AML-193 (cell line): ENCODE data around the gene SMYD1.

Experiments
- DNase-seq, 2 experiments: peaks; one replicate each; lab custom pipeline; 2025; lab: John Stamatoyannopoulos, UW

Gene SMYD1

DNA sequence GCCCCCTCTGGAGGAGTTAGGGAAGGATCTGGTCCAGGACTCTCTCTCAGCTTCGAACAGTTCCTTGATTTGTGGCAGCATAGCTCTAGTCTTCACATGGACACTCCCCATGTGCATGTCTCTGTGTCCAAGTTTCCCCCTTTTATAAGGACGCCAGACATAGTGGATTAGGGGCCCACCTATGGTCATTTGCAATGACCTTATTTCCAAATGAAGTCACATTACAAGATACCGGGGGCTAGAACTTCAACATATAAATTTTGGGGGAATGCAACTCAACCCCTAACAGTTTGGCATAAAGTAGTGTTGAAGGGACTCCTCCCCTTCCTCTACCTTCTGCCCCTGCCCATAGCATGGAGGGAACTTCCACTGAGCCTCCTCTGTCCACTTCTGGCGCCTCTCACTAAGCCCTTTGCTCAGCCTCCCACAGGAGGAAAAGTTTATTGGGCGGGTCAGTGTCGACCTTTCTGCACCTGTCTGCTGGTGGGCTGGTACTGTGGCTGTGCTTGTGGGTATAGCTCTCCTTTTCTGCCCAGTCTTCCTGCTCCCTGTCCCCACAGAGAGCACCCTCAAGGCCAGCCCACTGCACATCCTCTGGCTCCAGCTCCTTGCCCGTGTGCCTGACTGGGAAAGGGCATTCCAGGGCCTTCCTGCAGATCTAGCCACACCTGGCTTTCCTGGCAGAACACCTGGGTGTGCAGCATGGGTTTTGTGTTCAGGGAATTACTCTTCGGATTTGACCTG is 54.7 kb downstream of the SMYD1 start:
- DNase-seq, result no peak

DNA sequence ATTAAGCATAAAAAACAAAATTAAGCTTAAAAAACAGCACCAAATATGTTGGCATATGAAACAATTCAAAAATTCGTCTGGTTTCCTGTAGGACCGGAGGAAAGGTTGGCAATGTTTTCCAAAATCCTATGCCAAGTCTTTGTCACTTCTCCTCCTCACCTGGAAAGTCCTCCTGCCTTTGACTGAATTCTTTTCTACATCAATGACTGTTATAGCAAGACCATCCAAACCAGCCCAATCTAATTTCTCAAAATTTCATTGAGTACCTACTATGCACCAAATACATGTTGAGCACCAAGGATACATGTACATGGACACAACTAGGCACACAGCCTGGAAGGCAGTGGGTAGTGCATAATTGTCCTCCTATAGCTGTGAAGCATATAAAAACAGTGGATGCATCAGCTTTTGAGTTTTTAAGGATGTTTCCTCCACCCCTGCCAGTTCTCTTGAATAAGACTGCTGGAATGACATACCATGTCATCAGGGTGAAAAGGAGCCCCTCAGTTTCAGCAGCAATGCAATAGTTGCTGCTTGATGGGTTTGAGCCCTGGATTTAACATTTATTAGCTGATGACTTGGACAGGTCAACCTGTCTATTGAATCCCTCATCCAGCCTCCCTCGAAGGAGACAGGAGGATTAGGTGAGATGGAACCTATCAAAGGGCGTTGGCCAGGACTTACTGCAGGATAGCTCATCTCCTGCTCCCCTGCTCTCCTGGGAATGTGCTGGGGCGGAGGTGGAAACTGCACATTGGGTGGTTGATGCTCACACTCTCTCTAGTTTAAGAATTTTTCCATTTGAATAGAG is 55.7 kb downstream of the SMYD1 start:
- DNase-seq, result no peak

DNA sequence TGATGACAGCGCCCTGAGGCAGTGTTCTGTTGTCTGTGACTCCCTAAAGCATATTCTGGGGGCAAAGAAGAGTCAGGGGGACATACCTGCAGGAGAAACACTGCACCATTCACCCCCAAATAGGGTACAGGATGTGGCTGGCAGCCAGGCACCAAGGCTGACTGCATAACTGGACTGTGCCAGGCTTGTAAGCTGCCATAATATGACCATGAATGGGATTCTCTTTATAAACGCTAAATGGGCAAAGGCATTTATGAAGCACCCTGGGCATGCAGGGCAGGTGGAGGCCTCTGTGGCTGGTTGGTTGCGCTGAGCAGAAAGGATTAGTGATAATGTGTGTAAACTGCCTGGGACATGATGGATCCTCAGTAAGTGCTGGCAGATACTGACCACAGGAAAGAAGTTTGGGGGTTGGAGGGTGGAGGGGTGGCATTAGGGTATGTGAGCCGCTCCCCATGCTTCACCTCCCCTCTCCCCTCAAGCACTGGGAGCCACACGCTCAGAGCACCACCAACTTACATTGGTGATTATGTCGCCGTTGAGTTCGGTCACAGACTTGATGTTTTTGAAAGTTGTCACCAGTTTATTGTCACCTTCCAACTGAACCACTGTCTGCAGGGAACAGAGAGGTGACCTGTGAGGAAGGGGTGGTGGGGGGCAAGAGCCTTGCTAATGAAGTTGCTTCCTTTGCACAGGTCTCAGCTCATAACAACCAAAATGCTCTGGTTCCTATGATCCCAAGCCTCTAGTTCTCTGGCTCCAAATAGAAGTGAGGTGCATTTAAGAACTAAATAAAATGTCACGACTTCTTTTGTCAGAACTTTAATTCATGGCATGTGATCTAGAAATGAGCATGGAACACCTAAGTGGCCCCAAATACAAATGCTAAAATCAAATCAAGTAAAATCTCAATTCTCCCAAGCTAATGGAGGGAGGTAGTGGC is 56.6 kb downstream of the SMYD1 start:
- DNase-seq, result no peak

DNA sequence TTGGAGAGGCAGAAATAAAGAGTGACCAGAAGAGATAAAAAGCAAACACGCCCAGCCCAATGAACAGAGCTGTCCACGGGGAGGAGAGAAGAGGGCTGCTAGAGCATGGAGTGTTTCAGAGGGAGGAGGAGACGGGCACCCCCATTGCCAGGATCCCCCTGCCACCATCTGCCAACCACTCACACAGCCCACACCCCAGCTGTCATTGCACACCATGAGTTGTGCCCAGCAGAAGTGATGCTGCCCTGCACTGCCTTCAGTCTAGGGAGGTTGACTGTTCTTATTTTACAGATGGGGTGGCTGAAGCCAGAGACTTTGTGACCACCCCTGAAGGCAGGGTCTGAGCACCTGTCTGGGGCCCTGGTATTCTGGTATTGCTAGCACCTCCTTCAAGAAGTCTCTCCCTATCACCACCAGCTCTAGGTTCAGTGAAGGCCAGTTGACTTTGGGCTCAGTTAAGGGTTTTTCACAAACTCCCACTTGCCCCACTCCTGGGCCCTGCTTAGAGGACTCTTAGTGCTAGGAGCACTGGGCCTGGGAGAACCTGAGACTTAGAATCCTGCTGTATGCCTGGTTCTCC is 57.8 kb downstream of the SMYD1 start:
- DNase-seq, result no peak

DNA sequence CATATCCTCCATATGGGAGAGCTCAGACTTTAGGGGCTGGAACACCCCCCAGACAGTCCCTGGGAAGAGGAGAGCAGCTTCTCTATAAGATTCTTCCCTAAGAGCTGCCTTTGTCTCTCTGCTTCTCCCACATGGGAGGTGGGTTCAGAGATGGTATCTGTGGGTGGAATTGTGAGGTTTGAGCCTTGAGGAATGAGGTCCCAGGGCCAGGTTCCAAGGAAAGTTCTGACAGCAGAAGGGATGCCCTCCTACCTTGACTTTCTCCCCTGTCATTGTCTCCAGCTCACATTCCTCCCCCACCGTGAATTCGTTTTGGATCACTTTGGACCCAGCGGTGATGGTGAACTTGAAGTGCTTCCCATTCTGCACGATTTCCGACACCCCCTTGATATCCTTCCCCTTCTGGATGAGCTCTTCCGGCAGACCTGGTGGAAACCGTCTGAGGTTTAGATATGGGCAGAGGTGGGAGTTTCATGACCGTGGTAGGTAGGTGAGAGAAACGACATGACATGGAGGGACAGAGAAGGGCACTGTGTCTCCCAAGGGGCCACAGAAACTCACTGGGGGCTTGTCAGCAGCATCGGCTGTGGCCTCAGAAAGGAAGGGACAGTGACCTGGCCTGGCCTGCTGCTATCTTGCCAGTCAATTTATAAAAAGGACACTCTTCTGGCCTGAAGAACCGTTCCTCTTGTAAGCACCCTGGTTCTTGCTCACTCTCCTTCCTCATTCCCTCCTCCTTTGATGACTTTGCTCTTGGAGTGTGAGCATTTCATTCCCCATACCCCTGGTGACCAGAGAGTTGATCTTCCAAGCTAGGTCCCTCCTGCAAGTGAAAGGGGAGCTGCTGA is 58.5 kb downstream of the SMYD1 start:
- DNase-seq, result no peak

GRCh38 chr2:88126772-88127637 is 59.4 kb downstream of the SMYD1 start:
- no peak for DNase-seq

DNA sequence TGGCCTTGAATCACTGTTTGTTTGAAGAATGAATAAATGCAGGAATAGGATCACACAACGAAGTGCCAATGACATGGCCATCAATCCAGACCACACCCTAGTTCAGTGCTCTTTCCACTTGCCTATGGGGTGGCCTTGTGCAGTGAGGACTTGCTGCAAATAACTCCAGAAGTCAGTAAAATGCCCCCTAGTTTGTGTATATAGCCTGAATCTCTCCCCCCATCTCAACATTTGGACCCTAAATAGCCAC is 59.9 kb downstream of the SMYD1 start:
- no peak for DNase-seq

- no peak for DNase-seq
Observed at GRCh38 chr2:88127888-88128653, 60.4 kb downstream of the SMYD1 start, which contains the start of gene FABP1. Gene FABP1 (minus strand): TSS chr2:88128062. CDS start chr2:88128017, 45 bp downstream.

DNA sequence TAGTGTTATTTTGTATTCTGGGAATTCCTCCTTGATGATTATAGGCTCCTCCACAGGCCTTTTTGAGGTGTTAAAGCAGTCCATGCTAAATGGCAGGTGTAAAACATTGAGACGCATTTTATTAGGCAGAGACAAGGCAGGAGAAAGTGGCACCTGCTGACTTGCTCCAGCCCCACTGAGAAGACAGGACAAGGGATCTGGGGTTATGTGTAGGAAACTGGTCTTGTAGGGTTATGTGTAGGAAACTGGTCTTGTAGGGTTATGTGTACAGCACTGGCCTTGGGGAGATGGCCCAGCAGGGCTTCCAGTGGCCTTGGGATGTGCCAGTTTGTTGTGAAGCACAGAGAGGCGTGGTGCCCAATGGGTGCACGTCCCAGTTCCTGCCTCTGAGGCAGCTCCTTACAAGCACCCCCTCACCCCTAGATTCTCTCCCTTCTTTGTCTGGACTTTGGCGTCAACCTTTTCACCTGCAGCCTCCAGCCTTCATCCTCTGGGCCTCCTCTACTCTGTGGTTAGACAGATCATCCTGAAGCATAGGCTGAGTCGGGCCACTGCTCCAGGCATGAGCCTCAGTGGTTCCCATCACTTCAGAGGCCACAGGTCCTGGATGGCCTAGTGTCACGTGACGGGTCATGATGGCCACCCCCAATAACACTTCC is 61.2 kb downstream of the SMYD1 start:
- no peak for DNase-seq

DNA sequence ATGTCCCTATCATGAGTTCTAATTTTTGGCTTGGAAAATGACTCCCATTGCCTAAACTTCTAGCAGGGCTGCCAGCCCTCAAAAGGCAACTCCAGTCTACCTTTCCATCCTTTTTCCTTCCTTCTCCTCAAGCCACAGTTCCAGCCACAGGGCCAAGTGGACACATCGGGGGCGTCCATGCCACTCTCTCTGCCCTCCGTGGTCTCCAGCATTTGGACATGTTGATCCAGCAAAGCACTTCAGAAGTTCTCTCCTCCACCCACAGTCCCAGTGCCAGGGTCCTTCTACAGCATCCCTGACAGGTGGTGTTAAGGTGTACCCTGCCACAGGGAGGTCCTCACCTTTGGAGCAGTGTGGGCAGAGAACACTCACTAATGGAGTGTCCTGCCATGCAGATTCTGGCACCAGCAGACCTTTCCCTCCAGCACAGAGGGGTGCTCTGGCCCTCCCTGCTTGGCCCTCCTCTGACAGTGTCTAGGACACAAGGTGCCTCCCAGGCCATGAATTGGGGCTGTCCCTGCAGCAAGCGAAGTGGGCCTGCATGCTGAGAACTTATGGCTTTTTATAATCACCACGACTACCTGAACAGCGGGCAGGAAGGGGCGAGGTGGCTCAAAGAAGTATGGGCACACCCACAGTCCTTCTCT is 61.8 kb downstream of the SMYD1 start:
- no peak for DNase-seq

DNA sequence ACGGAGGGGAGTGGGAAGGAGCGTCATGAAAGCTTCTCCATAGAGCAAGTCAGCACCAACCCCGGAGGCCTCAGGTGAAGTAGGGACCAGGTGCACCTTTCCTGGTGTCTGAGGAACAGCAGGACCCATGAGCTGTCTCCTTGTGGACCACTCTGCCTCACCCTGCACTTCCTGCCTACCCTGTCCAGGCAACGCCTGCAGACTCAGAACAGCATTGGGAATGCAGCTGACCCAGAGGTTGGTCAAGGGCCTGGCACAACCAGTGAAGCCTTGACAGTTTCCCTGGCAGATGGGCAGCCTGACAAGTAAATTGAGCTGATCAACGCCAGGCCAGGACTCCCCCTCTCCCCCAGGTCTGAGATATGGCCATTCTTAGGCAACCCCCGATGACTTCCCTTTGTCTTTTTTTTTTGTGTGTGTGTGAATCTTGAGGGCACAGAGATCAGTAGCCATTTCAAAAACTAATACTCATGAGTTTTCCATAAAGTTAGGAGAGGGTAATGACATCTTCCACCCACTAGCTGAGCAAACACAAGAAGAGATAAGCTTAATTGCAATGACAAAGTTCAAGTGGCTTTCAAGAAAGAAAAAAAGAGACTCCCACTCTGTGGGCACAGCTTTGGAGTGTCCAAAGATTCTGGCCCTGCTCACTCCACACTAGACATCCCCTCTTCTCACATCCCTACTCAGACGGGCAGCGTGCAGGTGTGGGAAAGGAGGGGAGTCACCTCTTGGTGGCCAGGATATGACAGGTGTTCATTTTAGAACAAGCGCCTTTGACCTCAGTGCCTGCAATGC is 63.8 kb downstream of the SMYD1 start:
- DNase-seq, result no peak

DNA sequence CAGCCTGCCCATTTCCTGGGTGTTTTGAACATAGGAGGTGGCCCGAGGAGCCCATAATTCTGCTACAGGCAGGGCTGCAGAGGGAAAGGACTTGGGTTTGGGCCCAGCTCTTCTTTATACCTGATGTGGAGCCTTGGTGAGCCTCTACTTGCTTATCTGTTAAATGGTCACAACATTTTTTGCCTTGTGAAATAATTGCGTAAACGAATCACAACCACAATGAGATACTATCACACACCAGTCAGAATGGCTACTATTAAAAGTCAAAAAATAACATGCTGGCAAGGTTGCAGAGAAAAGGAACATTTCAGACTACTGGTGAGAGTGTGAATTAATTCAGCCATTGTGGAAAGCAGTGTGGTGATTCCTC is 64.4 kb downstream of the SMYD1 start:
- no peak for DNase-seq

DNA sequence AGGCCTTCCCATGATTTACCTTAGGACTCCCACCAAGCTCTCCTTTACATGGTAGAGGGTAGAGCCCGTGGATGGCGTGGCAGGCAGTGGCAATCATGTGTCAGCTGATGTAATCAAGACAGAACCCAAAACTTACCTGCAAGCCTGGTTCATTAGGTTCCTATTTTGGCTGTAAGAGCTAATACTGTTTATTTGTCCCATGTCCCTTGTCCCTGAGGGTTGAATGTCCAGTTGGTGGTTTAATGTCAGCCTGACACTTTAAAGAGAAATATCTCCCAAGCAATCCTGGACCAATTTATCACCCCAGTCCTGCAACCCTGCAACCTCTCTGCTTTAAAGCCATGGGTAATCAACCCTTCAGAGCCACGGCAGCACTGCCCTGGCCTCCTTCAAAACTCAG is 66.2 kb downstream of the SMYD1 start:
- DNase-seq, result no peak

- no peak for DNase-seq
Observed at GRCh38 chr2:88136817-88137216, 69.2 kb downstream of the SMYD1 start.

- no peak for DNase-seq
Observed at GRCh38 chr2:88137833-88138232, 70.2 kb downstream of the SMYD1 start.

DNA sequence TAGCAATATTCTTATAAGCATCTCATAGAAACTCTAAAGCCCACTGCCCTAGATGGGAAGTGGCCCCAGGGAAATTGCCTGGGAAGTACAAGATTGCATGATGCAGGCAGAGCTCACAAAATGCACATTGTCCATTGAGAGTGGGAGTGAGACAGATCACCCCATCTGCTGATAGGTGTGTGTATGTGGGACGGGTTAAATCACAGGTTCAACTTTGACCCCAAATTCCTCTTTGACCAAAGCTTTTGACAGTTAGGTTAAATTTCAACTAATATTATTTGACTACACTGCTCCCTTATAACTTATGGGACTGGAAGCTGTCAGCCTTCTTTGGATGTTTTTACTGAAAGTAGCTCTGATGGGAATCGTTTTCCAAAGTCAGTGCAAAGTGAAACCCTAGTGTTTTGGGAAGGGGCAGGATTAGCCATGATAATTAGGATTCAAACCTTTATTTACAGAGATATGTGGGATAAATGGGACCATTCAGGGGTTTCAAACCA is 71.6 kb downstream of the SMYD1 start:
- no peak for DNase-seq

- no peak for DNase-seq
Observed at GRCh38 chr2:88139804-88140203, 72.2 kb downstream of the SMYD1 start.
